Activated naive CD4-positive, alpha-beta T cell treated with anti-CD3 and anti-CD28 coated beads, Interleukin-2, amount 10 ng/mL, durations not matched to agents 7 days and 5 days (primary cell): ENCODE measurements around the gene SLMAP.

ENCODE experiments used
- CTCF ChIA-PET: fragments of 350-600 bp; sonication (Branson Sonifier 250); formaldehyde crosslinking; loops from one replicate; lab custom pipeline; 2021; ENCODE audit warnings: antibody characterized with exemption; lab: Charles Lee
- DNase-seq: peaks from one replicate; pipeline ENCODE4 v3.0.0-alpha.2; 2020
- H3K27ac Mint-ChIP-seq: one replicate; pipeline ENCODE4 v1.8.0; 2021; ENCODE audit warnings: mild to moderate bottlenecking, moderate library complexity, mixed read lengths
- H3K27me3 Mint-ChIP-seq: one replicate; pipeline ENCODE4 v1.8.0; 2021; ENCODE audit warnings: mild to moderate bottlenecking, mixed read lengths
- H3K36me3 Mint-ChIP-seq: one replicate; pipeline ENCODE4 v1.8.0; 2021; ENCODE audit warnings: mixed read lengths
- H3K4me1 Mint-ChIP-seq: one replicate; pipeline ENCODE4 v1.8.0; 2021; ENCODE audit warnings: mixed read lengths
- H3K4me3 Mint-ChIP-seq: one replicate; pipeline ENCODE4 v1.8.0; 2021; ENCODE audit warnings: mild to moderate bottlenecking, moderate library complexity, mixed read lengths
- H3K9me3 Mint-ChIP-seq: one replicate; pipeline ENCODE4 v1.8.0; 2021; ENCODE audit warnings: mixed read lengths

Gene SLMAP

GRCh38 chr3:57919987-57920386, 163.9 kb downstream of the SLMAP start:
- CTCF ChIA-PET = no interaction called here
- H3K27ac Mint-ChIP-seq = no peak overlapping the region

GRCh38 chr3:57923101-57923500, 167.0 kb downstream of the SLMAP start:
- H3K27ac Mint-ChIP-seq = no peak overlapping the region
- no peaks in the 10 kb centered on the region for H3K4me1 Mint-ChIP-seq
- CTCF ChIA-PET = interaction anchor here (0.6 kb wide), 1 partner anchor 387 kb away, joined by 3 read pairs; no protein-coding TSS in a partner anchor
- H3K27me3 Mint-ChIP-seq = no peaks in the 10 kb centered on the region
- no peaks in the 10 kb centered on the region for H3K9me3 Mint-ChIP-seq
- H3K36me3 Mint-ChIP-seq = peaks cover 46% of the 10 kb centered on the region
- no peak for DNase-seq
- H3K4me3 Mint-ChIP-seq = no peak overlapping the region

More at GRCh38 chr3:57919987-57920386, 163.9 kb downstream of the SLMAP start:
- H3K4me1 Mint-ChIP-seq = no peaks in the 10 kb centered on the region
- peaks cover 51% of the 10 kb centered on the region for H3K36me3 Mint-ChIP-seq
- H3K4me3 Mint-ChIP-seq = no peak overlapping the region
- H3K9me3 Mint-ChIP-seq = no peaks in the 10 kb centered on the region
- H3K27me3 Mint-ChIP-seq = no peaks in the 10 kb centered on the region
- DNase-seq = no peak

DNA sequence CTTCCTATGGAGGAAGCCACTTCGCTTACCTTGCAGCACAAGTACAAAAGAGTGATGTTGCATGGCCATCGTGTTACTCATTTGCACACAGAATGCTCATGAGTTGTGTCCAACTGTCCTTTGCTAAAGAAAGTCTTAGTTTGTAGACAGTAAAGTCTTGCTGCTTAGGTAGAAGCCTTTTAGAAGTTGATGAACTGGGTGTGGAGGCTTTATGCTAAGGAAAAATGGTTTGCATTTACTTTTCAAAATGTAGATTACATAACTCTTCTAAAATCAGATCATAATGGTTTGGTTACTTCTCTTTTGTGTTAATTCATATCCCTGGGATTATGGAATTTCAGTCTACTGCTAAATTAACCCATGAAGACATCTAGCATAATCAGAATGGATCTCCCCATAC, 167.6 kb downstream of the SLMAP start:
- Mint-ChIP-seq H3K27me3 (no peaks in the 10 kb centered on the region), H3K36me3 (peaks cover 44% of the 10 kb centered on the region), H3K27ac (no peak overlapping the region), H3K4me3 (no peak overlapping the region), H3K9me3 (no peaks in the 10 kb centered on the region), H3K4me1 (no peaks in the 10 kb centered on the region)
- CTCF ChIA-PET = interaction anchor here (0.6 kb wide), 1 partner anchor 386 kb away, joined by 3 read pairs; no protein-coding TSS in a partner anchor
- no peak for DNase-seq

DNA sequence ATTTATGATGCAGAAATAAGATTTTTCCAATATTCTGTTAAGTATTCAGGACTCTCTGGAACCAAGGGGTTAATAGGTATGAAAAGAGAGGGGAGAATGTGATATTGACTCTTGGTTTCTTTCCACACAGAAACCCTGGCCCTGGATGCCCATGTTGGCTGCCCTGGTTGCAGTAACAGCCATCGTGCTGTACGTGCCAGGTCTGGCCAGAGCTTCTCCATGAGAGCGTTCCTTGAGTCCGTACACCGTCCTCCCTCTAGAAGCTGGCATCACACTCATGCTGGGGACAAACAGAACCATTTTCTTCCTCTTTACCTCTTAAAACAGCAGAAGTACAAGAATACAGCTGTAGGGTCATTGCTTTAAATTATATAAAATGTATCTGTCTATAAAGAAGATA, 171.1 kb downstream of the SLMAP start:
- no peaks in the 10 kb centered on the region for H3K27me3 Mint-ChIP-seq
- H3K27ac Mint-ChIP-seq = no peak overlapping the region
- no peak for DNase-seq
- peaks cover 43% of the 10 kb centered on the region for H3K36me3 Mint-ChIP-seq
- CTCF ChIA-PET = no interaction called here
- H3K4me1 Mint-ChIP-seq = no peaks in the 10 kb centered on the region
- no peak overlapping the region for H3K4me3 Mint-ChIP-seq
- no peaks in the 10 kb centered on the region for H3K9me3 Mint-ChIP-seq

GRCh38 chr3:57927916-57928315, 171.8 kb downstream of the SLMAP start:
- H3K27me3 Mint-ChIP-seq = no peaks in the 10 kb centered on the region
- DNase-seq = no peak
- H3K4me1 Mint-ChIP-seq = no peaks in the 10 kb centered on the region
- no peaks in the 10 kb centered on the region for H3K9me3 Mint-ChIP-seq
- CTCF ChIA-PET = no interaction called here
- no peak overlapping the region for H3K27ac Mint-ChIP-seq
- no peak overlapping the region for H3K4me3 Mint-ChIP-seq
- H3K36me3 Mint-ChIP-seq = peaks cover 45% of the 10 kb centered on the region

GRCh38 chr3:57928511-57928910, 172.4 kb downstream of the SLMAP start:
- H3K36me3 Mint-ChIP-seq = peaks cover 39% of the 10 kb centered on the region
- H3K27ac Mint-ChIP-seq = no peak overlapping the region
- H3K9me3 Mint-ChIP-seq = no peaks in the 10 kb centered on the region
- no peaks in the 10 kb centered on the region for H3K27me3 Mint-ChIP-seq
- no peaks in the 10 kb centered on the region for H3K4me1 Mint-ChIP-seq
- CTCF ChIA-PET = no interaction called here
- no peak overlapping the region for H3K4me3 Mint-ChIP-seq
- no peak for DNase-seq

- peaks cover 32% of the 10 kb centered on the region for H3K36me3 Mint-ChIP-seq
- H3K4me3 Mint-ChIP-seq = no peak overlapping the region
- CTCF ChIA-PET = no interaction called here
- no peak for DNase-seq
- no peaks in the 10 kb centered on the region for H3K27me3 Mint-ChIP-seq
- H3K9me3 Mint-ChIP-seq = no peaks in the 10 kb centered on the region
- no peak overlapping the region for H3K27ac Mint-ChIP-seq
- H3K4me1 Mint-ChIP-seq = no peaks in the 10 kb centered on the region
Measured at GRCh38 chr3:57929988-57930387, 173.9 kb downstream of the SLMAP start.

- Mint-ChIP-seq H3K4me1 (no peaks in the 10 kb centered on the region), H3K9me3 (no peaks in the 10 kb centered on the region), H3K27me3 (no peaks in the 10 kb centered on the region), H3K36me3 (peaks cover 16% of the 10 kb centered on the region), H3K27ac (no peak overlapping the region), H3K4me3 (no peak overlapping the region)
- CTCF ChIA-PET = no interaction called here
- no peak for DNase-seq
Measured at GRCh38 chr3:57933602-57934001, 177.5 kb downstream of the SLMAP start.

GRCh38 chr3:57934373-57934772, 178.3 kb downstream of the SLMAP start:
- H3K36me3 Mint-ChIP-seq = peaks cover 16% of the 10 kb centered on the region
- H3K27ac Mint-ChIP-seq = no peak overlapping the region
- no peak overlapping the region for H3K4me3 Mint-ChIP-seq
- no peaks in the 10 kb centered on the region for H3K27me3 Mint-ChIP-seq
- H3K4me1 Mint-ChIP-seq = no peaks in the 10 kb centered on the region
- DNase-seq = no peak
- H3K9me3 Mint-ChIP-seq = no peaks in the 10 kb centered on the region
- CTCF ChIA-PET = interaction anchor here (0.6 kb wide), 1 partner anchor 280 kb away, joined by 3 read pairs; no protein-coding TSS in a partner anchor

GRCh38 chr3:57935539-57935938, 179.4 kb downstream of the SLMAP start:
- Mint-ChIP-seq H3K36me3 (peaks cover 12% of the 10 kb centered on the region), H3K4me3 (no peak overlapping the region), H3K9me3 (no peaks in the 10 kb centered on the region), H3K27me3 (no peaks in the 10 kb centered on the region), H3K27ac (no peak overlapping the region), H3K4me1 (no peaks in the 10 kb centered on the region)
- DNase-seq = no peak
- CTCF ChIA-PET = interaction anchor here (0.7 kb wide), 1 partner anchor 231 kb away, joined by 4 read pairs; no protein-coding TSS in a partner anchor

- no peak overlapping the region for H3K27ac Mint-ChIP-seq
- H3K9me3 Mint-ChIP-seq = peaks cover 1% of the 10 kb centered on the region
- CTCF ChIA-PET = no interaction called here
- no peaks in the 10 kb centered on the region for H3K27me3 Mint-ChIP-seq
- DNase-seq = no peak
- H3K36me3 Mint-ChIP-seq = peaks cover 10% of the 10 kb centered on the region
- H3K4me3 Mint-ChIP-seq = no peak overlapping the region
- no peaks in the 10 kb centered on the region for H3K4me1 Mint-ChIP-seq
Measured at GRCh38 chr3:57937092-57937491, 181.0 kb downstream of the SLMAP start.

- CTCF ChIA-PET = no interaction called here
- DNase-seq = no peak
- H3K9me3 Mint-ChIP-seq = peaks cover 1% of the 10 kb centered on the region
- H3K4me1 Mint-ChIP-seq = no peaks in the 10 kb centered on the region
- H3K36me3 Mint-ChIP-seq = no peaks in the 10 kb centered on the region
- peaks cover 5% of the 10 kb centered on the region for H3K27me3 Mint-ChIP-seq
- H3K4me3 Mint-ChIP-seq = no peak overlapping the region
- H3K27ac Mint-ChIP-seq = no peak overlapping the region
Measured at GRCh38 chr3:57939775-57940174, 183.7 kb downstream of the SLMAP start.

DNA sequence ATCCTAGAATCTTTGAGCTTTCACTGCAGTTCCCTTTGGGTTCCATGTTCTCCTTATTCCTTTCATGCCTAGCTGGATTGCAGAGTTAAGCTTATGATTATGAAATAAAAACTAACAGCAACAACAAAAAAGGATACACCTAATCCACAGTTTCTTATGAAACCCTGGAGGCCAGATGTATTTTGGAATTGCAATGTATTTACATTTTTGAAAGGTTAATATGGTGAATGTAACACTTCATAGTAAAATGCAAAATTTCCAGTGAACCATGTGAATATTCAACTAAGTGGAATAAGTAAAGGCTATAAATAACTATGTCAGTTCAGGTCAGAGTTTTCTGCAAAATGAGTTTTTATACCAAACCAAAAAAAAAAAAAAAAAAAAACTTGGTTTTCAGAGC, 186.3 kb downstream of the SLMAP start:
- peaks cover 5% of the 10 kb centered on the region for H3K27me3 Mint-ChIP-seq
- no peak overlapping the region for H3K4me3 Mint-ChIP-seq
- no peak for DNase-seq
- H3K36me3 Mint-ChIP-seq = no peaks in the 10 kb centered on the region
- H3K4me1 Mint-ChIP-seq = no peaks in the 10 kb centered on the region
- no peak overlapping the region for H3K27ac Mint-ChIP-seq
- CTCF ChIA-PET = no interaction called here
- H3K9me3 Mint-ChIP-seq = peaks cover 1% of the 10 kb centered on the region

DNA sequence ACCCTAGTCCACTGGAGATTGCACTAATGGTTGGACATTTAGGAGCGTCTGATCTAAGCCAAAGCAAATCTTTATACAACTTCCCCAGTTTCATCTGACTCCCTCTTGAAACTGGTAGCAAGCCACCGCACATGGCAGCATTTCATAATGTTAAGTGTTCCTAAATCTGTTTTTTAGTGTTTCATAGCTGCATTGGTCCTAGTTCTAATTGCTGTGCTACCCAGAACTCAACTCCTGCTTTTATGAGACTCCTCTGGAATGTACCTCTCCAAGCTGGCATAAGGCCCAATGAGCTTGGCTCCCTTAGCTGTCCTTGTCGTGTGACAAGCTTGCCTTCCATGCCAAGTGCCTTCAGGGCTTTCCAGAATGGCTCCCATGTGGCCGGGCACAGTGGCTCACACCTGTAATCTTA, 186.8 kb downstream of the SLMAP start:
- Mint-ChIP-seq H3K27ac (no peak overlapping the region), H3K36me3 (no peaks in the 10 kb centered on the region), H3K4me1 (no peaks in the 10 kb centered on the region), H3K4me3 (no peak overlapping the region), H3K9me3 (peaks cover 1% of the 10 kb centered on the region), H3K27me3 (peaks cover 5% of the 10 kb centered on the region)
- DNase-seq = no peak
- CTCF ChIA-PET = no interaction called here

GRCh38 chr3:57943525-57944495, 187.7 kb downstream of the SLMAP start:
- H3K36me3 Mint-ChIP-seq = no peaks in the 10 kb centered on the region
- no peaks in the 10 kb centered on the region for H3K4me1 Mint-ChIP-seq
- H3K27ac Mint-ChIP-seq = no peak overlapping the region
- no peak for DNase-seq
- CTCF ChIA-PET = no interaction called here
- peaks cover 12% of the 10 kb centered on the region for H3K27me3 Mint-ChIP-seq
- H3K4me3 Mint-ChIP-seq = no peak overlapping the region
- peaks cover 1% of the 10 kb centered on the region for H3K9me3 Mint-ChIP-seq
